ES-I3 (cell line): ENCODE results near the gene ZFAND2B.
"Not testable (repeated sequence)": the region's sequence is repeated elsewhere in the genome, so short reads cannot be mapped to it uniquely, and the experiment has no call there.

ENCODE experiments used
- H3K36me3 ChIP-seq: 2 replicates; pipeline ENCODE4 v1.6.1; 2013; ENCODE audit warnings: mild to moderate bottlenecking, low read length, control low read depth, moderate library complexity; ENCODE audit not compliant: insufficient read depth
- H3K4me1 ChIP-seq: 2 replicates; pipeline ENCODE4 v1.6.1; 2013; ENCODE audit warnings: mild to moderate bottlenecking, control low read depth, low read length; ENCODE audit not compliant: insufficient read depth
- H3K9ac ChIP-seq: 2 replicates; pipeline ENCODE4 v1.6.1; 2013; ENCODE audit warnings: low read depth, mild to moderate bottlenecking, low read length, moderate library complexity
- H3K9me3 ChIP-seq: 2 replicates; pipeline ENCODE4 v1.6.1; 2013; ENCODE audit warnings: mild to moderate bottlenecking, low read length, moderate library complexity; ENCODE audit not compliant: control insufficient read depth, insufficient read depth

Gene ZFAND2B

GRCh38 chr2:219251656-219252055, 45.1 kb downstream of the ZFAND2B start:
- Histone ChIP-seq H3K9me3 (no peaks in the 10 kb centered on the region), H3K9ac (no peak overlapping the region), H3K4me1 (peaks cover 21% of the 10 kb centered on the region), H3K36me3 (0 out of 2 replicates have a peak, but pooled peaks cover 6% of the 10 kb centered on the region)

- Histone ChIP-seq H3K36me3 (0 out of 2 replicates have a peak, but pooled peaks cover 5% of the 10 kb centered on the region), H3K4me1 (peaks cover 21% of the 10 kb centered on the region), H3K9me3 (no peaks in the 10 kb centered on the region), H3K9ac (no peak overlapping the region; the same call in 1 of the 2 replicates)
These were observed 45.5 kb downstream of the ZFAND2B start for GRCh38 chr2:219252084-219252483.

GRCh38 chr2:219252570-219252899, 46.0 kb downstream of the ZFAND2B start:
- peak overlapping the region; percentile 56; the same call in 1 of the 2 replicates for H3K9ac ChIP-seq
- no peaks in the 10 kb centered on the region for H3K9me3 ChIP-seq
- peaks cover 21% of the 10 kb centered on the region for H3K4me1 ChIP-seq
- 0 out of 2 replicates have a peak, but pooled peaks cover under 1% of the 10 kb centered on the region for H3K36me3 ChIP-seq

GRCh38 chr2:219252900-219253752, 46.5 kb downstream of the ZFAND2B start, which contains the start of gene TUBA4B:
Gene TUBA4B, plus strand, starts transcription at chr2:219253243. Its CDS starts 165 bp downstream, at chr2:219253408.
- no peaks in the 10 kb centered on the region for H3K9me3 ChIP-seq
- peaks cover 21% of the 10 kb centered on the region for H3K4me1 ChIP-seq
- peak within 1 kb of the TSS; percentile 56; the same call in 1 of the 2 replicates for H3K9ac ChIP-seq
- H3K36me3 ChIP-seq: no peaks in the 10 kb centered on the region

GRCh38 chr2:219253753-219254589, 47.4 kb downstream of the ZFAND2B start, which contains the start of gene TUBA4A:
Gene TUBA4A, minus strand, starts transcription at chr2:219253918. Its CDS starts 60 bp downstream, at chr2:219253858.
- peak within 1 kb of the TSS; percentile 56; the same call in 1 of the 2 replicates for H3K9ac ChIP-seq
- peaks cover 19% of the 10 kb centered on the region for H3K4me1 ChIP-seq

GRCh38 chr2:219254590-219255201, 48.1 kb downstream of the ZFAND2B start:
- Histone ChIP-seq H3K9ac (peak overlapping the region; percentile 56; the same call in 1 of the 2 replicates), H3K36me3 (no peaks in the 10 kb centered on the region), H3K9me3 (no peaks in the 10 kb centered on the region), H3K4me1 (peaks cover 12% of the 10 kb centered on the region; the same call in 1 of the 2 replicates)

More at GRCh38 chr2:219253753-219254589, 47.4 kb downstream of the ZFAND2B start, which contains the start of gene TUBA4A:
- H3K9me3 ChIP-seq: no peaks in the 10 kb centered on the region
- H3K36me3 ChIP-seq: no peaks in the 10 kb centered on the region

- H3K9me3 ChIP-seq, H3K9ac ChIP-seq, H3K4me1 ChIP-seq, H3K36me3 ChIP-seq: not testable (repeated sequence)
These were observed 52.4 kb downstream of the ZFAND2B start for GRCh38 chr2:219258942-219259341.
